Right ventricle myocardium superior (tissue), 1 donor: ENCODE results near the gene LECT2. TPM values are rescaled to one million over a fixed set of nuclear protein-coding genes. Genes with fewer than 3 reads are reported as not detected.

Experiments used
- ATAC-seq: fragments of 200-7000 bp; cut with Tn5 transposase; one replicate; pipeline ENCODE4 v1.9.1; 2020; ENCODE audit warnings: mild to moderate bottlenecking; ENCODE audit not compliant: poor library complexity
- DNase-seq: peaks from one replicate; pipeline ENCODE4 v3.0.0-alpha.2; 2020
- intact Hi-C: fragments of 100-400 bp; cut with DNase I; formaldehyde crosslinking; loops from one replicate; pipeline ENCODE4 v1.11.2; 2022
- total RNA-seq: library from RNA; stranded (reverse); fragmentation: NEBNext Ultra II Directional; extraction: Animal tissue kit (Norgen Biotek cat#: 25700); gene quantifications from one replicate; pipeline ENCODE4 v1.2.1, GENCODE V29; 2021
- donor health status: DM: no; HTN: yes; CAD: no; lungs with severe emphysema.

The LECT2 gene
- total RNA-seq, 1 donor from 2014 or later = not detected

- DNase-seq = no peak
- intact Hi-C loops = no loop called here
- ATAC-seq = no peak
These were observed 4.2 kb downstream of the LECT2 start for GRCh38 chr5:135950611-135951010.

DNA sequence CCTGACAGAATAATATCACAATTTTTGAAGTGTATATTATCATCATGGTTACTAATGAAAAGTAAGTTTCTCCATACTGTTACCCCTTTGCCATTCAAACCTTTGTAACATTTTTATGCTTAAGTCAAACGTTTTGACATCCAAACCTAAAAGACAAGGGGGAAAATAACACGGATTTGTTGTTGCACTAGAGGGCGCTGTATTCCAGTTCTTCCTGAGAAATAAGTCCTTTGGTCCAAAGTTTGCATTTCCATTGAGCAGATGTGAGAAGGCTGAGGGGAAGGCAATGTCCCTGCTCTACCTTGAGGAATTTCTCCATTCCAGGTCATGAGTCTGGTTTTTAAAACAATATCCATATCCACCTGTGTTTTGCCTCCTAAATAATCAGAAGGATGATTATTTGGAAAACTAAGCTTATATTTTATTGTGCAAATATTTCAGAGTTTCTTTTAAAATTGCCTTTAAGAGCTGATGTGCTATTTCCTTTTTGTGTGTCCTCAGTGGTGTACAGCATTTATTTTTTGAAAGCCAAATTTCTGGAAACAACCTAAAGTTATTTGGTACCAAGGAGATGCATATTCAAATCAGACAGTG lies 9.7 kb downstream of the LECT2 start:
- no peak for DNase-seq
- intact Hi-C loops = loop anchor here (5.0 kb wide), 2 partner anchors 137 to 227 kb away; no protein-coding TSS in a partner anchor
- peak; percentile 74 for ATAC-seq

DNA sequence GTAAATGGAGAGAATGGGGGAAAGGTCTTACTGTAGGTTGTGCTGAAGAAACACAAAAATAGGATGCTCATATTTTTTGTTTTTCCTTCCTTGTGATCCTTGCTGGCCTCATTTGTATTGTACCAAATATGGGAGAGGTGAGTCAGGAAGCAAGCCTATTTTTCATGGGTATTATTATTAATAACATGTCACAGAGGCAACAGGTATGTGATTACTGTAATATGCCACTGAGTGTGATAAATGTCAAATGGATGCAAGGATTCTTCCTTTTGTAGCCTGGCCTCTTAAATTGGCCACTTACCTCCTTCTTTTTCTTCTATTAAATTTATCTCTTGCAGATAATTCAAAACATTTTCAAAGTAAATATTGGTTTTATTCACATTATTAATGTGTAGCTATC lies 10.2 kb downstream of the LECT2 start:
- no peak for ATAC-seq
- no peak for DNase-seq
- intact Hi-C loops = no loop called here

DNA sequence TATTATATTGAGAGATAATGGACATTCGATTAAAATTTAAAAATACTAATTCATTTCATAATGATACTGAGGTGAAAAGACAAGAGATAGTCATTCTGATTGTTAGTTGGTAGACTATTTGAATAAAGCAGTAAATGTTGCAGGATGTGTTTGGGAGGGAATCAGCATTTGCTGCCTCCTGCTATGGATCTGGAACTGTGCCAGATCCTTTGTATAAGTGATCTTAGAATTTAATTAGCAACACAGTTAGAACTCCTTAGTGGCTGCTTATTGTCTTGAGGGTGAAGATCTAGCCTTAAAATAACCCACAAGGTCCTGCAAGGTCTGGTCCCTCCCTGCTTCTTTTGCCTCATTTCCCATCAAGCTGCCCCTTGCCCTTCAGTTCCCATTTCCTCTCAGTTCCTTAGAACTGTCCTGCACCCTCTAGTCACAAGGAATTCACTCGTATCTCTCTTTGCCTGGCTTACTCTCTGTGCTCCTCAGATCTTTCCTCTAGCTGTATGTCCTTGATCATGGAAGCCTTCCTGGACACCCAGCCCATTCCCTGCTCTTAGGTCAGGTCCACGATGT lies 12.5 kb downstream of the LECT2 start:
- ATAC-seq (no peak), DNase-seq (no peak)
- intact Hi-C loops = no loop called here

GRCh38 chr5:135941711-135942110 lies 13.1 kb downstream of the LECT2 start:
- intact Hi-C loops = no loop called here
- DNase-seq (no peak), ATAC-seq (no peak)

DNA sequence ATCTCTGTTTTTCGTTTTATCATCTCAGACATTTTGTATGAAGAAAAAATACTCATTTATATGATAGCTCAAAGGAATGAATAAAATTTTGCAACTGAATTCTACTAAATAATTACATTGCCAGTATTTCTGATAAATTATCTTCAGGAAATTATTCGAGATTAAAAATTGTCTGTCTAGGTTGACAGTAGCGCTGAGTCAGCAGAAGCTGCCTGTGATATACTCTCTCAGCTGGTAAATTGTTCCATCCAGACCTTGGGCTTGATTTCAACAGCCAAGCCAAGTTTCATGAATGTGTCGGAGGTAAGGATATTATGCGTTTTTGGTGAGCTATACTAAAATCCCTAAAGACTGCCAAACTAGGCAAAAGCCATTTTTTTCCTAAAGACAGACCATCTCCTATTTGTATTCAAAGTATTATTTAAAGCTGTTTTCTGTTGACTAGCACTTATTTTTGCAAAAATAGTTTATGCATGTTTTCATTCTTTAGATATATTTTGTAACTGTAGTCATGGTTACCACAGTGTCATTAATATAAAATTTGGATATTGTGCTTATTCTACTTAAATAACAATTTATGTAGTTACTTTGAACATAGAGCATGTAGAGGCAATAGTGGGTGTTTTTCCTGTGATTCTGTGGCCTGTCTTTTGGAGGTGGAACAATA lies 17.4 kb downstream of the LECT2 start:
- no peak for DNase-seq
- no peak for ATAC-seq
- intact Hi-C loops = no loop called here

- intact Hi-C loops = no loop called here
- DNase-seq = no peak
- ATAC-seq = peak; percentile 66
These were observed 19.8 kb downstream of the LECT2 start for GRCh38 chr5:135934939-135935338.

DNA sequence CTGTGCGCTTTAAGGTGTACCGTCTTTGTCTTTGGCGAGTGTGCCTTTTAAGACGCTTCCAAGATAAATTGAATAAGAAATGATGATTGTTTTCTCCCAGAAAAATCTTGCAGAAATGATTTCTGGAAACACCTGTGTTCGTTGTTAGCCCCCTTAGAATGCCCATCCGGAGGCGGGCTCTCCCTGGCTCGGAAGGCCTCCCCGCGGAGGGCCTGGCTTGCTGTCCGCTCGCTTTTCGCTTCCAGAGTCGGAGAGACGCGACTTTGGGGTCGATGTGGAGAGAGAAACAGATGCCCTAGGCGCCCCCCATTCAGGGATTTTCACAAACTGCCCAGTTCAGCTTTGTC lies 23.9 kb downstream of the LECT2 start:
- no peak for ATAC-seq
- intact Hi-C loops = no loop called here

GRCh38 chr5:135930029-135930948 lies 24.5 kb downstream of the LECT2 start:
- DNase-seq (no peak), ATAC-seq (no peak)
- intact Hi-C loops = no loop called here

More for the DNA sequence above, 23.9 kb downstream of the LECT2 start:
- no peak for DNase-seq

DNA sequence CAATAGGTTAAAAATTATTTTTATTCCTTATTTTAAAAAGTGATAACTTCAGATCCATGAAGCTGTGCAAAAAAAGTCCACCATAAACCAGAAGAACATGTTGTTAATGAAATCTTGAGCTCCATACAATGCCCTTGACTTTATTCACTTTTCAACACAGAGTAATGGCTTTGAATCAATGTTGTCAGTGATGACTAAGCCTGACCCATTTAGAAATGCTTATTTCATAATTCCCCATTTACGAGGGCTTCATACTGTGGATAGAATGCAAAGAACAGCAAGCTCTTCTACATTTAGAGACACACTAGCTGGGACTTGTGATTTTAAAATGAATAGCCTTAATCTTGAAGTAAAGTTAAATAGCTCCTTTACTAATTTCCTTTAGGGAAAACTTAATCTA lies 33.4 kb downstream of the LECT2 start:
- intact Hi-C loops = no loop called here
- no peak for ATAC-seq
- DNase-seq = no peak

DNA sequence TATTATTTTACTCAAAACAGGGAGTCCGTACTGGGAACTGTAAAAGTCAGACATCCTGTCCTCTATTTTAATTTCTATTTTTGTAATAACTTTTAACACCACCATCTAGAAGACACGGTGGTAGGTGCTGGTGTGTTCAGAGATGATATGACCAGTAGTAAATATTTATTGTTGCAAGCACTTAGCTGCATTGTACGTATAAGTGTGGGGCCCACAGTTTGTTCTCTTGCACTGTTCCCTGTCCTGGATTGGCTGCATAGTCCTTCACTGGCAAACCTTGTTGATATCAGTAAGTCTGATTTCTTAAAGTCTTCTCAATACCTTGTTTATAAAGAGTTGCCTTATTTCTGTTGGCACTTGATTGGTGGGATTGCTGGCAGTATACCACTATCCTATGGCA lies 34.6 kb downstream of the LECT2 start:
- intact Hi-C loops = no loop called here
- no peak for ATAC-seq
- DNase-seq = no peak

- ATAC-seq (no peak), DNase-seq (no peak)
- intact Hi-C loops = no loop called here
These were observed 38.0 kb downstream of the LECT2 start for GRCh38 chr5:135916638-135917263.

- DNase-seq (no peak), ATAC-seq (no peak)
- intact Hi-C loops = no loop called here
These were observed 39.2 kb downstream of the LECT2 start for GRCh38 chr5:135915466-135916001.

- intact Hi-C loops = no loop called here
- DNase-seq = no peak
- no peak for ATAC-seq
These were observed 40.8 kb downstream of the LECT2 start for GRCh38 chr5:135913713-135914626.

- ATAC-seq = no peak
- no peak for DNase-seq
- intact Hi-C loops = no loop called here
These were observed 49.6 kb downstream of the LECT2 start for GRCh38 chr5:135905144-135905543.

DNA sequence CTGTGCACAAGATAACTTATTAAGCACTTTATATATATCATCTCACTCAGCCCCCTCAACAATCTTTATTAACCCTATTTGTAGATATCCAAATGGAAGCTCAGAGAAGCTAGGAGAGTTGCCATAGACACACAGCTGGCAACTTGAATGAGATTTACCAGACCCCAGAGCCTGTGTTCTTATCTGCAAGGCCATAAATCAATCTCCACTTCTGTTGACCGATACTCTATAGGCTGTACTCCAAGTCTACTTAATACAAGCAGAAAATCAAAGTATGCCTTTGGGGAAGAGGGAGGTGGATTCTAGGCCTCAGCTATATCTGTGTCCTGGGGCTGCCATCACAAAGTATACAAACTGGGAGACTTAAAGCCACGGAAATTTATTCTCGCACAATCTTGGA lies 53.1 kb downstream of the LECT2 start:
- intact Hi-C loops = no loop called here
- no peak for DNase-seq
- no peak for ATAC-seq

DNA sequence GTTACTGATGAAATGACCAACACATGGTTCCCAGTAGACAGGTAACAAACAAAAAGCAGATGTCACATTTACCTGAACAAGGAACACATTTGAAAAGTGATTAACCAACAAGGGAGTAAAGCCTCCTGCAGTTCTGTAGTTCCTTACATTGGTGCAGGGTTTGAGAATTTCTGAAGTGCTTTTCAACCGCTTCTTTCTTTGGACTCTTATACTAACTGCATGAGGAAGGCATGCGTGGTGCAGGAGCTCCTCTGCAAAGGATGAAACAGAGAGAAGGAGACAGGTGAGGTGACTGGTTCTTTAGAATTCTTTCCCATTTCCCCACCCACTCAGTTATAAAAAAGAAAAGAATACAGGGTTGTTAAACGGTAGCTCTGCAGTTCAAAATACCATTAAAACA lies 54.5 kb downstream of the LECT2 start:
- intact Hi-C loops = no loop called here
- ATAC-seq (no peak), DNase-seq (no peak)

DNA sequence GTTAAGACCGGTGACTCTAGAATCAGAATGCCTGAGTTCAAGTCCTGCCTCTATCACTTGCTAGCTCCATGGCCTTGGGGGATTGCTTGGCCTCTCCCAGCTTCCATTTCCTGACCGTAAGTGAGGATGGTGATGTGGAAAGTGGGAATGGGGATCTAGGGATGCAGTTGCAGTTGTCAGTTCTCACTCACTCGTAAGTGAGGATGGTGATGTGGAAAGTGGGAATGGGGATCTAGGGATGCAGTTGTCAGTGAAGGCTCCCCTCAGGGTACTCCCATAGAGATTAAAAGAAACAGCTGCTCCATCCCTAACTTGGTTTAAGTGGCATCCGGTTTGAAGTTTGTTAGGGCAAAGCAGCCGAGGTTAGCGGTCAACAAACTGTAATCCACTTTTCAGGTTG lies 56.1 kb downstream of the LECT2 start:
- no peak for ATAC-seq
- DNase-seq = no peak
- intact Hi-C loops = no loop called here
